Neural progenitor cell (in vitro differentiated cells): ENCODE data around the gene TRPV5. TPM values are rescaled to one million over a fixed set of nuclear protein-coding genes. Genes with fewer than 3 reads are reported as not detected.

ENCODE experiments used
- DNase-seq: peaks from one replicate; pipeline ENCODE4 v3.0.0-alpha.2; 2016; ENCODE audit warnings: low spot score
- H2AFZ ChIP-seq: fragments of 200-600 bp; sonication (generic); replicated peaks from 2 replicates; pipeline ENCODE4 v1.6.1; 2016; ENCODE audit warnings: antibody characterized with exemption
- H3F3A ChIP-seq: fragments of 200-600 bp; sonication (generic); 2 replicates; pipeline ENCODE4 v1.6.1; 2016; ENCODE audit warnings: antibody characterized with exemption, low read depth
- H3K27ac ChIP-seq: fragments of 200-600 bp; sonication (generic); 2 replicates; pipeline ENCODE4 v1.5.1; 2016; ENCODE audit warnings: mild to moderate bottlenecking
- H3K27me3 ChIP-seq: fragments of 200-600 bp; sonication (generic); 2 replicates; pipeline ENCODE4 v1.6.1; 2016; ENCODE audit warnings: mild to moderate bottlenecking, moderate library complexity
- H3K36me3 ChIP-seq: fragments of 200-600 bp; sonication (generic); 2 replicates; pipeline ENCODE4 v1.5.1; 2016
- H3K4me1 ChIP-seq: fragments of 200-600 bp; sonication (generic); 2 replicates; pipeline ENCODE4 v1.6.1; 2016; ENCODE audit warnings: mixed run types
- H3K4me2 ChIP-seq: fragments of 200-600 bp; sonication (generic); 2 replicates; pipeline ENCODE4 v1.6.1; 2016
- H3K4me3 ChIP-seq: fragments of 200-600 bp; sonication (generic); 2 replicates; pipeline ENCODE4 v1.5.1; 2016
- H3K79me2 ChIP-seq: fragments of 200-600 bp; sonication (generic); 2 replicates; pipeline ENCODE4 v1.6.1; 2016; ENCODE audit warnings: low read depth
- H3K9ac ChIP-seq: fragments of 200-600 bp; sonication (generic); 2 replicates; pipeline ENCODE4 v1.6.1; 2016
- H3K9me3 ChIP-seq: fragments of 200-600 bp; sonication (generic); 2 replicates; pipeline ENCODE4 v1.5.1; 2016; ENCODE audit warnings: low read depth
- H4K20me1 ChIP-seq: fragments of 200-600 bp; sonication (generic); 2 replicates; pipeline ENCODE4 v1.6.1; 2016; ENCODE audit warnings: low read depth
- H3K27ac Mint-ChIP-seq: 3 replicates; pipeline ENCODE4 v1.8.0; 2021; ENCODE audit warnings: mixed read lengths
- H3K27me3 Mint-ChIP-seq: 2 replicates; pipeline ENCODE4 v1.8.0; 2022; ENCODE audit warnings: low read depth, mild to moderate bottlenecking, inconsistent platforms, moderate library complexity, mixed read lengths; ENCODE audit not compliant: insufficient read depth
- H3K36me3 Mint-ChIP-seq: 3 replicates; pipeline ENCODE4 v1.8.0; 2021; ENCODE audit warnings: mixed read lengths
- H3K4me1 Mint-ChIP-seq: 3 replicates; pipeline ENCODE4 v1.8.0; 2021; ENCODE audit warnings: mixed read lengths
- H3K4me3 Mint-ChIP-seq: 3 replicates; pipeline ENCODE4 v1.8.0; 2021; ENCODE audit warnings: mild to moderate bottlenecking, moderate library complexity, mixed read lengths
- H3K9me3 Mint-ChIP-seq: 3 replicates; pipeline ENCODE4 v1.8.0; 2020; ENCODE audit warnings: mixed read lengths
- EZH2 ChIP-seq: fragments of 200-600 bp; sonication (generic); IDR thresholded peaks from 2 replicates; pipeline ENCODE4 v1.6.1; 2017; ENCODE audit warnings: antibody characterized with exemption, mild to moderate bottlenecking, moderate library complexity
- EZH2phosphoT487 ChIP-seq: fragments of 200-600 bp; sonication (generic); IDR thresholded peaks from 2 replicates; pipeline ENCODE4 v1.6.1; 2017; ENCODE audit warnings: antibody characterized with exemption
- total RNA-seq: library from RNA; depleted of rRNA; stranded (reverse); fragments of >200 nt; gene quantifications from 2 replicates; pipeline ENCODE4 v1.2.3, GENCODE V29; 2015; ENCODE audit warnings: low replicate concordance
- TF ChIP-seq, protein P1 (sequence below): fragments of 200-600 bp; sonication (generic); IDR thresholded peaks from 2 replicates; pipeline ENCODE4 v1.5.1; 2017; ENCODE audit warnings: antibody characterized with exemption, mild to moderate bottlenecking

TRPV5 gene
- total RNA-seq, 1 donor from 2014 or later: not detected

DNA sequence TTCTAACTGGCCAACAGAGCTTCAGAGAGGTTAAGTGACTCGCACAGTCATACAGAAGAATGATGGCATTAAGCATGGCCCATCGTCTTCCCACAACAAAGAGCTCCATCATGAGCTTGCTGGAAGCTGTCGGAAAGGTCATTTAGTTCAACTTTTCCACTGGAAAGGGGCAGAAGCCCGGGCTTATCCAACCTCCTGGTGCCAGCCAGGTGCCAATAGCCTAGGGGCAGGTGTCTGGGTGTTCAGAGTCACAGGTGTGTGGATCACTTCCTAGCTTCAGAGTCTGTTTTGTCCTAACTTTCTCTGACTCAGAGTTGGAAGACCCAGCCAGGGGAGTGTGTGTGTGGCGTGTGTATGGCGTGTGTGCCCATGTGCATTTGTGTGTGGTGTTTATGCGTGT lies 46.7 kb downstream of the TRPV5 start:
- no peak overlapping the region for H3K27ac Mint-ChIP-seq
- no peak overlapping the region for H3K4me3 Mint-ChIP-seq
- Histone ChIP-seq H3K4me3 (no peak overlapping the region), H3K36me3 (no peaks in the 10 kb centered on the region), H3K4me2 (no peak overlapping the region), H3F3A (no peaks in the 10 kb centered on the region), H3K27me3 (no peaks in the 10 kb centered on the region), H3K9ac (no peak overlapping the region), H4K20me1 (no peaks in the 10 kb centered on the region), H3K9me3 (no peaks in the 10 kb centered on the region), H3K4me1 (no peaks in the 10 kb centered on the region), H3K79me2 (no peaks in the 10 kb centered on the region), H2AFZ (no peak overlapping the region), H3K27ac (no peak overlapping the region)
- DNase-seq: no peak
- peaks cover 15% of the 10 kb centered on the region for H3K4me1 Mint-ChIP-seq
- peaks cover 5% of the 10 kb centered on the region for H3K9me3 Mint-ChIP-seq
- H3K36me3 Mint-ChIP-seq: no peaks in the 10 kb centered on the region
- peaks cover 14% of the 10 kb centered on the region for H3K27me3 Mint-ChIP-seq
- TF ChIP-seq EZH2phosphoT487 (no peak), EZH2 (no peak)
- TF ChIP-seq, protein P1, sequence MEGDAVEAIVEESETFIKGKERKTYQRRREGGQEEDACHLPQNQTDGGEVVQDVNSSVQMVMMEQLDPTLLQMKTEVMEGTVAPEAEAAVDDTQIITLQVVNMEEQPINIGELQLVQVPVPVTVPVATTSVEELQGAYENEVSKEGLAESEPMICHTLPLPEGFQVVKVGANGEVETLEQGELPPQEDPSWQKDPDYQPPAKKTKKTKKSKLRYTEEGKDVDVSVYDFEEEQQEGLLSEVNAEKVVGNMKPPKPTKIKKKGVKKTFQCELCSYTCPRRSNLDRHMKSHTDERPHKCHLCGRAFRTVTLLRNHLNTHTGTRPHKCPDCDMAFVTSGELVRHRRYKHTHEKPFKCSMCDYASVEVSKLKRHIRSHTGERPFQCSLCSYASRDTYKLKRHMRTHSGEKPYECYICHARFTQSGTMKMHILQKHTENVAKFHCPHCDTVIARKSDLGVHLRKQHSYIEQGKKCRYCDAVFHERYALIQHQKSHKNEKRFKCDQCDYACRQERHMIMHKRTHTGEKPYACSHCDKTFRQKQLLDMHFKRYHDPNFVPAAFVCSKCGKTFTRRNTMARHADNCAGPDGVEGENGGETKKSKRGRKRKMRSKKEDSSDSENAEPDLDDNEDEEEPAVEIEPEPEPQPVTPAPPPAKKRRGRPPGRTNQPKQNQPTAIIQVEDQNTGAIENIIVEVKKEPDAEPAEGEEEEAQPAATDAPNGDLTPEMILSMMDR: no peak

DNA sequence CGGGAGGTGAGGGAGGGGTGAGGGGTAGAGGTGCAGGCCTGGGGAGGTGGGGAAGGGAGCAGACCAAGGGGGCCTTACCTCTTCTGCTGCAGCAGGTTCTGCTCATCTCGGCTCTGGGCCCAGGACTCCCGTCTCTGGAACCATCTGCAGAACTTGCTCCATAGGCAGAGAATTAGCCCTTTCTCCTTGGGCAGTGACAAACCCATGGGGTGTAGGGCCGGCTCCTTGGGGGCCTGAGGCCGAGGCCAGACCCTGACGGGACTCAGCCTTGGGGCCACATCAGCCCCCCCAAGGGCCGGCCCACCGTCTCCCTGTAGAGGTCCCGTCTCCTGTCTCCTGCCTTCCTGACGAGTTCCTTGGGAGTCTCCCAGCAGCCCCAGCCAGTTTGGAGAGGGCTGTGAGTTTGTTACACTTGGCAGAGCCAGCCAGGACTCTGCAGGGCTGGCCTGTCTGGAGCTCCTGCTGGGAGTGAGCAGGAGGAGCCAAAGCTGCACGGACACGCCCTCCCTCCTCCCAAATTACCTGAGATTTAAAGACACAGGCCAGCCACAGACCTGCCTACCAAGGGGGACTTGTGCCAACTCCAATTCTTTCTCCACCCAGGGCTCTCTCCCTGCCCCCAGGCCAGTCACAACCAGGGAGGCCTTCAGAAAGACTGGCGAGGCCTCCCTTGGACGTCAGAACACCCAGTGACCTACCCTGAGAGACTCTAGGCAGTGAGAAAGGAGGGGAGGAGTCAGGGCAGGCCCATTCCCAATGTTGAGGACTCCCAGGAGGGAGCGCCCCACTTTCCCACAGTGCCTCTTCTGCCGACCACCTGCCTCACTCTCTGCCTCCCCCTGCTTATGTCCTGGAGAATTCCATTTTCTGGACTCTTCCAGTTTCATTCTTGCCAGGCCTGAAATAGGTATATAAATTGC lies 48.0 kb downstream of the TRPV5 start, which contains the start of gene TRPV6:
TSS of gene TRPV6 (minus strand) at position 435 of the 920 bp plus-strand sequence.
- DNase-seq: peak; percentile 13
- no peaks in the 10 kb centered on the region for H4K20me1 ChIP-seq
- no peaks in the 10 kb centered on the region for H3K36me3 ChIP-seq
- H3K4me2 ChIP-seq: no peak within 1 kb of the TSS
- H3K9ac ChIP-seq: no peak within 1 kb of the TSS
- H3K27ac Mint-ChIP-seq: no peak within 1 kb of the TSS
- H3K4me1 Mint-ChIP-seq: peaks cover 9% of the 10 kb centered on the region
- no peaks in the 10 kb centered on the region for H3K9me3 ChIP-seq
- no peaks in the 10 kb centered on the region for H3K4me1 ChIP-seq
- H3K27ac ChIP-seq: no peak within 1 kb of the TSS
- H3K27me3 ChIP-seq: no peaks in the 10 kb centered on the region
- H3K79me2 ChIP-seq: no peaks in the 10 kb centered on the region
- TF ChIP-seq EZH2 (no peak), EZH2phosphoT487 (no peak)
- TF ChIP-seq, protein P1: no peak
- H3F3A ChIP-seq: no peaks in the 10 kb centered on the region
- H3K36me3 Mint-ChIP-seq: no peaks in the 10 kb centered on the region
- no peak within 1 kb of the TSS for H3K4me3 Mint-ChIP-seq
- peak within 1 kb of the TSS; percentile 34 for H2AFZ ChIP-seq
- H3K27me3 Mint-ChIP-seq: peaks cover 9% of the 10 kb centered on the region
- no peaks in the 10 kb centered on the region for H3K9me3 Mint-ChIP-seq
- H3K4me3 ChIP-seq: no peak within 1 kb of the TSS

DNA sequence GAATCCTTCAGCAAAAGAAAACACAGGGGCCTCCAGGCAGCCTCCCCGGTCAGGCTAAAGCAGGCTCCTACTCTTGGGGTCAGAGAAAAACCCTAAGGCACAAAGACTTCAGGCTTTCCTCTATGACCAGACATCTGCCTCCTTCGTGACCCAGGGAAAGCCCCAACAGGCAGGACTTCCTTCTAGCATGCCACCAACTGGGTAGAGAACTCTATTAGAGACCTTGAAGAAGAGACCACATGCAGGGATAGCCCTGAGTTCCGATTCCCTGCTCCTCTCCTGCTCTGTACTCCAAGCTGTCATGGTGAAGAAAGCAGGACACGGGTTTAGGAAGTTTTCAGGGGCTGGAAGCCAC lies 49.3 kb downstream of the TRPV5 start:
- no peaks in the 10 kb centered on the region for H3K36me3 ChIP-seq
- Mint-ChIP-seq H3K9me3 (no peaks in the 10 kb centered on the region), H3K27me3 (peaks cover 2% of the 10 kb centered on the region), H3K4me3 (no peak overlapping the region), H3K27ac (no peak overlapping the region), H3K36me3 (no peaks in the 10 kb centered on the region), H3K4me1 (peaks cover 4% of the 10 kb centered on the region)
- TF ChIP-seq, protein P1: no peak
- TF ChIP-seq EZH2: no peak
- no peak for TF ChIP-seq EZH2phosphoT487
- H3F3A ChIP-seq: no peaks in the 10 kb centered on the region
- no peak overlapping the region for H2AFZ ChIP-seq
- H3K27me3 ChIP-seq: no peaks in the 10 kb centered on the region
- H3K27ac ChIP-seq: no peak overlapping the region
- H3K4me2 ChIP-seq: no peak overlapping the region
- no peaks in the 10 kb centered on the region for H3K79me2 ChIP-seq
- no peaks in the 10 kb centered on the region for H3K9me3 ChIP-seq
- H4K20me1 ChIP-seq: no peaks in the 10 kb centered on the region
- H3K9ac ChIP-seq: no peak overlapping the region
- H3K4me3 ChIP-seq: no peak overlapping the region
- H3K4me1 ChIP-seq: peaks cover 7% of the 10 kb centered on the region
- DNase-seq: no peak
